Hepatocyte (in vitro differentiated cells): ENCODE results near the gene CAMK4. TPM values are rescaled to one million over a fixed set of nuclear protein-coding genes. Genes with fewer than 3 reads are reported as not detected.

Experiments used
- DNase-seq: peaks from one replicate; pipeline ENCODE4 v3.0.0-alpha.2; 2016; ENCODE audit warnings: low spot score
- H2AFZ ChIP-seq: fragments of 200-600 bp; sonication (generic); 2 replicates; pipeline ENCODE4 v1.6.0; 2016; ENCODE audit warnings: antibody characterized with exemption, mild to moderate bottlenecking
- H3K27ac ChIP-seq: fragments of 200-600 bp; sonication (generic); 2 replicates; pipeline ENCODE4 v1.5.1; 2016; ENCODE audit warnings: mild to moderate bottlenecking
- H3K27me3 ChIP-seq: fragments of 200-600 bp; sonication (generic); 2 replicates; pipeline ENCODE4 v1.6.1; 2016
- H3K36me3 ChIP-seq: fragments of 200-600 bp; sonication (generic); replicated peaks from 2 replicates; pipeline ENCODE4 v1.5.1; 2016; ENCODE audit warnings: low read depth; ENCODE audit not compliant: insufficient read depth
- H3K4me1 ChIP-seq: fragments of 200-600 bp; sonication (generic); 2 replicates; pipeline ENCODE4 v1.5.1; 2016; ENCODE audit warnings: mild to moderate bottlenecking, moderate library complexity; ENCODE audit not compliant: insufficient read depth
- H3K4me2 ChIP-seq: fragments of 200-600 bp; sonication (generic); 2 replicates; pipeline ENCODE4 v1.6.0; 2016
- H3K4me3 ChIP-seq: fragments of 200-600 bp; sonication (generic); 2 replicates; pipeline ENCODE4 v1.5.1; 2016; ENCODE audit warnings: mild to moderate bottlenecking
- H3K79me2 ChIP-seq: fragments of 200-600 bp; sonication (generic); 2 replicates; pipeline ENCODE4 v1.6.0; 2017; ENCODE audit warnings: mild to moderate bottlenecking
- H3K9me2 ChIP-seq: fragments of 200-600 bp; sonication (generic); replicated peaks from 2 replicates; pipeline ENCODE4 v1.6.0; 2017; ENCODE audit warnings: mild to moderate bottlenecking; ENCODE audit not compliant: insufficient read depth
- H3K9me3 ChIP-seq: fragments of 200-600 bp; sonication (generic); 2 replicates; pipeline ENCODE4 v1.5.1; 2016; ENCODE audit warnings: low read depth, mild to moderate bottlenecking
- H4K20me1 ChIP-seq: fragments of 200-600 bp; sonication (generic); 2 replicates; pipeline ENCODE4 v1.6.0; 2016; ENCODE audit warnings: mild to moderate bottlenecking; ENCODE audit not compliant: insufficient read depth, poor library complexity, severe bottlenecking
- EZH2 ChIP-seq: fragments of 200-600 bp; sonication (generic); IDR thresholded peaks from 2 replicates; pipeline ENCODE4 v1.6.1; 2016; ENCODE audit warnings: antibody characterized with exemption, mild to moderate bottlenecking, borderline replicate concordance
- EZH2phosphoT487 ChIP-seq: fragments of 200-600 bp; sonication (generic); IDR thresholded peaks from one replicate; pipeline ENCODE4 v1.6.1; 2018; ENCODE audit warnings: antibody characterized with exemption, mild to moderate bottlenecking, low read depth, moderate library complexity; ENCODE audit not compliant: unreplicated experiment, severe bottlenecking
- WGBS: methylation state at CpG from one replicate; pipeline ENCODE4 v1.1.6; 2016; ENCODE audit warnings: low lambda C conversion rate; ENCODE audit errors: missing lambda C conversion rate; 5-methylcytosine and 5-hydroxymethylcytosine counted together
- polyA plus RNA-seq: library from polyadenylated mRNA; unstranded; fragments of >200 nt; fragmentation: Nextera tagmentation; extraction: Ambion mirVana; gene quantifications from 2 replicates; pipeline ENCODE4 v1.2.1, GENCODE V29; 2016
- total RNA-seq: library from RNA; depleted of rRNA; stranded (reverse); fragments of >200 nt; gene quantifications from 2 replicates; pipeline ENCODE4 v1.2.3, GENCODE V29; 2014
- TF ChIP-seq, protein P1 (sequence below): fragments of 200-600 bp; sonication (generic); IDR thresholded peaks from 2 replicates; pipeline ENCODE4 v1.5.1; 2016; ENCODE audit warnings: antibody characterized with exemption, mild to moderate bottlenecking; ENCODE audit not compliant: poor library complexity

Gene CAMK4
- total and polyA plus RNA-seq, 2 experiments from 2014 or later = 1.0 to 3.4 TPM

- H3K27me3 ChIP-seq = no peaks in the 10 kb centered on the region
- H3K36me3 ChIP-seq = no peaks in the 10 kb centered on the region
- H3K9me3 ChIP-seq = no peaks in the 10 kb centered on the region
- no peaks in the 10 kb centered on the region for H4K20me1 ChIP-seq
- H3K79me2 ChIP-seq = no peaks in the 10 kb centered on the region
- H3K4me3 ChIP-seq = no peak overlapping the region
- H3K27ac ChIP-seq = no peak overlapping the region
- WGBS = 78% methylated on average over 5 of the region's 5 CpGs
- no peaks in the 10 kb centered on the region for H3K4me1 ChIP-seq
- DNase-seq = no peak
- no peak overlapping the region for H3K4me2 ChIP-seq
- no peak overlapping the region for H2AFZ ChIP-seq
- H3K9me2 ChIP-seq = no peaks in the 10 kb centered on the region
- no peak for TF ChIP-seq EZH2phosphoT487
- no peak for TF ChIP-seq EZH2
- TF ChIP-seq, protein P1, sequence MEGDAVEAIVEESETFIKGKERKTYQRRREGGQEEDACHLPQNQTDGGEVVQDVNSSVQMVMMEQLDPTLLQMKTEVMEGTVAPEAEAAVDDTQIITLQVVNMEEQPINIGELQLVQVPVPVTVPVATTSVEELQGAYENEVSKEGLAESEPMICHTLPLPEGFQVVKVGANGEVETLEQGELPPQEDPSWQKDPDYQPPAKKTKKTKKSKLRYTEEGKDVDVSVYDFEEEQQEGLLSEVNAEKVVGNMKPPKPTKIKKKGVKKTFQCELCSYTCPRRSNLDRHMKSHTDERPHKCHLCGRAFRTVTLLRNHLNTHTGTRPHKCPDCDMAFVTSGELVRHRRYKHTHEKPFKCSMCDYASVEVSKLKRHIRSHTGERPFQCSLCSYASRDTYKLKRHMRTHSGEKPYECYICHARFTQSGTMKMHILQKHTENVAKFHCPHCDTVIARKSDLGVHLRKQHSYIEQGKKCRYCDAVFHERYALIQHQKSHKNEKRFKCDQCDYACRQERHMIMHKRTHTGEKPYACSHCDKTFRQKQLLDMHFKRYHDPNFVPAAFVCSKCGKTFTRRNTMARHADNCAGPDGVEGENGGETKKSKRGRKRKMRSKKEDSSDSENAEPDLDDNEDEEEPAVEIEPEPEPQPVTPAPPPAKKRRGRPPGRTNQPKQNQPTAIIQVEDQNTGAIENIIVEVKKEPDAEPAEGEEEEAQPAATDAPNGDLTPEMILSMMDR = no peak
Measured at GRCh38 chr5:111532886-111533582, 308.9 kb downstream of the CAMK4 start.

DNA sequence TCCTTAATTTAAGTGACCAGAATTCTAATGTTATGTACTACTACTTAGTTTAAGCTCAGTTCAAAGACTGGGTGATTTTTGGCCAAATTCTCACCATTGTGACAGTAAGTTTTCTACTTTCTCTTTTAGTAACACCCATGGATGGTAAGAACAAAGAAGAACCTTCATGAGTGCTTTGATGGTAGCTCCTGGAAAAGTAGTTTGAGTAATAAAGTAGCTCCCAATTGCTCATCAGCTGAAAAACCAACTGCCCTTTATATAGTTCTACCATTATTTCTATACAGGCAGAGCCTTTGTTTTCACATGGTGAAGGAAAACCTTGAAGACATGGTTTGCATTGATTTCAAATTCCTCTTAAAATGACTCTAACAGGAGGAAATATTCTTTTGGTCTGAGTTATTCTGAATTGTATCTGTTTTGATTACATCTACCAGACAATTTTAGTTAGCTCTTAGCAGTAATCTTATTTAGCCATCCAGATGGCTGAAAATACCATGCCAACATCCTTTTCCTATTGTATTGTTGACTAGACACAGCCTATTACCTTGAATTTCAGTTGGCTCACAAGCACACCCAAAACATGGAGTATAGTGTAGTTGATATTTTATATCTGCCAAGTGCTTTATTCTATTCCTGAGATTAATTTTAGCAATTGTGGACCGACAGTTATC, 311.8 kb downstream of the CAMK4 start:
- H3K9me2 ChIP-seq = no peaks in the 10 kb centered on the region
- 83% methylated on average over 1 of the region's 1 CpG for WGBS
- H4K20me1 ChIP-seq = no peaks in the 10 kb centered on the region
- H3K27ac ChIP-seq = no peak overlapping the region
- no peaks in the 10 kb centered on the region for H3K9me3 ChIP-seq
- no peak overlapping the region for H3K4me2 ChIP-seq
- H3K4me1 ChIP-seq = no peaks in the 10 kb centered on the region
- TF ChIP-seq EZH2 = no peak
- H3K36me3 ChIP-seq = no peaks in the 10 kb centered on the region
- H2AFZ ChIP-seq = no peak overlapping the region
- no peak overlapping the region for H3K4me3 ChIP-seq
- no peak for DNase-seq
- no peaks in the 10 kb centered on the region for H3K27me3 ChIP-seq
- no peaks in the 10 kb centered on the region for H3K79me2 ChIP-seq

DNA sequence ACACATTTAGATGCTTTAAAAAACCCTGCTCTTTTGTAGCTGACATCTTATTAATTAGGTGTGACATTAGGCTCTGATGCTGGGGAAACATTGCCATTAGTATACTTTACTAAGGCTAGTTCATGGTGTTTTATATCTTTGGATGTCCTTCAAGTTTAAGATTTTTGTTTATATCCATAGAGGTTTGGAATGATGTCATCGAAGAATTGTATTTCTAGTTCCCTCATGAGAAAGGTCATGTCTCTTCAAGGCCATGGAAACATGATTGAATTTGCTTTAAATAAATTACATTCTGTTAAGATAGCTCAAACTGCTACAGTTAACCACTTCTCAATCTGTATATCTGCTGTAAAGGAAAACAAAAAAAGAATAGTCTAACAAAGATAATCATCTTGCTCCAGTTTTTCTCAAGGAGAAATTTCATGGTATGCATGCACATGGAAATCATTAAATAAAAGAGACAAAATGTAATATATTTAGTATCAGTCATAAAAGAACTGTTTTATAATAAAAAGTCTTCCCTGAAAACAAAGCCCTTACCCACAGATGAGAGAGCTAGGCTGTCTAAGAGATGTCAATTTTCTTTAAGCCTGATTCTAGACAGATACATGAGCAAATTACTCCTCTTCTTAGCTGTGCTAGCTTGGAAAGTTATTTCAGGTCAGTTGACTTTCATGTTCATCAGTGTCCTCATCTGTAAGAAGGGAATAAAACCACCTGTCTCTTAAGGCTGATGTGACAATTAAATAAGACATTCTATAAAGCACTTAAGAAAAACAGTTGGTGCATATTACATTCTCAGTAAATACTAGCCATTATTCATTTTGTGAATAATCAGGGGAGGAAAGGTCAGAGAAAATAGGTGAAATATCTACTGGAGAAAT, 313.2 kb downstream of the CAMK4 start:
- TF ChIP-seq EZH2phosphoT487 (no peak), EZH2 (no peak)
- TF ChIP-seq, protein P1 = no peak
- WGBS = 55% methylated on average over 1 of the region's 1 CpG
- no peaks in the 10 kb centered on the region for H3K79me2 ChIP-seq

More for the DNA sequence above, 313.2 kb downstream of the CAMK4 start:
- H3K27me3 ChIP-seq = no peaks in the 10 kb centered on the region
- no peaks in the 10 kb centered on the region for H3K9me2 ChIP-seq
- H3K4me3 ChIP-seq = no peak overlapping the region
- H3K36me3 ChIP-seq = no peaks in the 10 kb centered on the region
- no peaks in the 10 kb centered on the region for H4K20me1 ChIP-seq
- H3K4me1 ChIP-seq = no peaks in the 10 kb centered on the region
- no peak overlapping the region for H3K4me2 ChIP-seq
- DNase-seq = no peak
- no peak overlapping the region for H2AFZ ChIP-seq
- H3K27ac ChIP-seq = no peak overlapping the region
- no peaks in the 10 kb centered on the region for H3K9me3 ChIP-seq

Other genes starting within 250 kb of the CAMK4 start
- 0.07 and 0.08 TPM in 2 replicates for gene TSLP, start 152.7 kb upstream of the CAMK4 start, total RNA-seq
- gene TSLP, start 152.7 kb upstream of the CAMK4 start, polyA plus RNA-seq = 0.27 and 0.36 TPM in 2 replicates
- gene WDR36, start 132.0 kb upstream of the CAMK4 start, total RNA-seq = 28.7 and 31.7 TPM in 2 replicates
- gene WDR36, start 132.0 kb upstream of the CAMK4 start, polyA plus RNA-seq = 9.1 and 9.3 TPM in 2 replicates